K562 (cell line): ENCODE data around the gene LIMS2. TPM values are rescaled to one million over a fixed set of nuclear protein-coding genes. Genes with fewer than 3 reads are reported as not detected.

ENCODE experiments used
- ELF4 ChIP-seq: fragments of 450-650 bp; formaldehyde crosslinking; IDR thresholded peaks from 2 replicates; pipeline ENCODE4 v1.4.0; 2022; ENCODE audit warnings: missing genetic modification characterization
- FOSL1 ChIP-seq: fragments of 200-800 bp; sonication (Bioruptor generic); conservative IDR thresholded peaks from 2 replicates; pipeline ENCODE4 v1.6.1; 2016; ENCODE audit warnings: missing genetic modification characterization, missing compliant biosample characterization
- GATA2 ChIP-seq: sonication (generic); formaldehyde crosslinking; IDR thresholded peaks from 2 replicates; pipeline ENCODE4 v1.4.0; 2020; ENCODE audit warnings: mild to moderate bottlenecking, missing genetic modification reagents
- L3MBTL2 ChIP-seq: fragments of 450-650 bp; IDR thresholded peaks from 2 replicates; pipeline ENCODE4 v1.6.1; 2016; ENCODE audit warnings: mild to moderate bottlenecking, moderate library complexity
- MYBL2 ChIP-seq, 2 experiments: fragments of 450-650 bp in 1 of 2; sonication (generic) in 1 of 2; formaldehyde crosslinking in 1 of 2; IDR thresholded peaks; 2 replicates each; pipeline versions ENCODE4 v1.6.1 to v1.8.1; 2017 to 2022; ENCODE audit warnings: borderline replicate concordance in 1 of 2, inconsistent platforms in 1 of 2, low read depth in 1 of 2, mild to moderate bottlenecking in 1 of 2, missing genetic modification reagents in 1 of 2, moderate library complexity in 1 of 2
- POLR2A ChIP-seq: fragments of 450-650 bp; conservative IDR thresholded peaks from 2 replicates; pipeline ENCODE4 v1.6.1; 2016
- POU5F1 ChIP-seq: fragments of 150-350 bp; IDR thresholded peaks from 2 replicates; pipeline ENCODE4 v1.6.1; 2014; ENCODE audit warnings: borderline replicate concordance, low read length, low read depth, mild to moderate bottlenecking; ENCODE audit not compliant: partially characterized antibody
- PYGO2 ChIP-seq: fragments of 450-650 bp; IDR thresholded peaks from 2 replicates; pipeline ENCODE4 v1.6.1; 2016; ENCODE audit warnings: mild to moderate bottlenecking, missing genetic modification characterization, moderate library complexity, missing compliant biosample characterization
- RBM22 ChIP-seq: fragments of 200-400 bp; formaldehyde crosslinking; IDR thresholded peaks from 2 replicates; pipeline ENCODE4 v1.6.1; 2018; ENCODE audit warnings: low read length, low read depth; ENCODE audit not compliant: poor library complexity, severe bottlenecking
- SIN3A ChIP-seq, 2 experiments: fragments of 150-350 bp in 1 of 2; IDR thresholded peaks; 2 replicates each; pipeline ENCODE4 v1.6.1; 2011 to 2016; ENCODE audit warnings: borderline replicate concordance in 2 of 2, low read depth in 2 of 2, low read length in 2 of 2, mild to moderate bottlenecking in 2 of 2, moderate library complexity in 2 of 2; ENCODE audit not compliant: control insufficient read depth in 1 of 2
- SRSF1 ChIP-seq: fragments of 200-400 bp; formaldehyde crosslinking; IDR thresholded peaks from 2 replicates; pipeline ENCODE4 v1.6.1; 2017; ENCODE audit warnings: mild to moderate bottlenecking, low read depth, low read length, moderate library complexity
- THRAP3 ChIP-seq: fragments of 450-650 bp; IDR thresholded peaks from 2 replicates; pipeline ENCODE4 v1.6.1; 2016; ENCODE audit warnings: mild to moderate bottlenecking, inconsistent platforms, borderline replicate concordance
- YY1 ChIP-seq, 3 experiments: IDR thresholded peaks; 2 replicates each; pipeline ENCODE4 v1.6.1; 2011; ENCODE audit warnings: low read length in 2 of 3, mild to moderate bottlenecking in 2 of 3, moderate library complexity in 2 of 3, borderline replicate concordance in 1 of 3, control low read depth in 1 of 3, low read depth in 1 of 3; ENCODE audit not compliant: insufficient read depth in 3 of 3, insufficient replicate concordance in 2 of 3, control insufficient read depth in 1 of 3, insufficient read length in 1 of 3; ENCODE audit errors: extremely low read depth in 1 of 3
- ZNF699 ChIP-seq: fragments of 250-450 bp; sonication (Bioruptor Pico); IDR thresholded peaks from 2 replicates; pipeline ENCODE4 v1.8.0; 2021; ENCODE audit warnings: mild to moderate bottlenecking, moderate library complexity; ENCODE audit not compliant: insufficient replicate concordance
- polyA plus RNA-seq, 8 experiments: library from polyadenylated mRNA; depleted of rRNA in 4 of 8; stranded (reverse) in 5 of 8; unstranded in 3 of 8; fragments of >200 nt; fragmentation: Nextera tagmentation in 2 of 8; fragmentation: Illumina TruSeq in 1 of 8; extraction: Ambion mirVana in 2 of 8; extraction: Trizol in 1 of 8; gene quantifications; 2 replicates each; pipeline versions ENCODE4 v1.2.1 to v1.2.3, GENCODE V29; 2011 to 2014; ENCODE audit warnings: inconsistent platforms in 1 of 8, missing spikeins in 1 of 8
- total RNA-seq, 7 experiments: library from RNA; depleted of rRNA in 6 of 7; stranded (reverse); fragments of >200 nt in 6 of 7; fragmentation: Illumina TruSeq in 2 of 7; extraction: Trizol in 2 of 7; gene quantifications; 2 replicates each; pipeline versions ENCODE4 v1.2.1 to v1.2.3, GENCODE V29; 2011 to 2021; ENCODE audit warnings: low replicate concordance in 1 of 7
- TF ChIP-seq, protein P1 (sequence below): fragments of 450-650 bp; IDR thresholded peaks from 2 replicates; pipeline ENCODE4 v1.6.1; 2017; ENCODE audit warnings: antibody characterized with exemption, mild to moderate bottlenecking
- TF ChIP-seq, protein P2 (sequence below): fragments of 250-450 bp; sonication (Bioruptor Pico); IDR thresholded peaks from 2 replicates; pipeline ENCODE4 v1.8.0; 2022; ENCODE audit warnings: inconsistent platforms, mild to moderate bottlenecking, moderate library complexity, borderline replicate concordance
- TF ChIP-seq, protein P3 (sequence below): sonication (generic); formaldehyde crosslinking; IDR thresholded peaks from 2 replicates; pipeline ENCODE4 v1.8.1; 2022; ENCODE audit warnings: missing genetic modification reagents
- TF ChIP-seq, protein P4 (sequence below): fragments of 250-450 bp; sonication (Bioruptor Pico); IDR thresholded peaks from 2 replicates; pipeline ENCODE4 v1.4.0; 2020; ENCODE audit warnings: mild to moderate bottlenecking

The LIMS2 gene
- total and polyA plus RNA-seq, 9 of the 15 experiments (the other 6 are each of a cell fraction or from before 2014, with no cell fraction given), result 0.04 to 0.22 TPM; not detected in 7

DNA sequence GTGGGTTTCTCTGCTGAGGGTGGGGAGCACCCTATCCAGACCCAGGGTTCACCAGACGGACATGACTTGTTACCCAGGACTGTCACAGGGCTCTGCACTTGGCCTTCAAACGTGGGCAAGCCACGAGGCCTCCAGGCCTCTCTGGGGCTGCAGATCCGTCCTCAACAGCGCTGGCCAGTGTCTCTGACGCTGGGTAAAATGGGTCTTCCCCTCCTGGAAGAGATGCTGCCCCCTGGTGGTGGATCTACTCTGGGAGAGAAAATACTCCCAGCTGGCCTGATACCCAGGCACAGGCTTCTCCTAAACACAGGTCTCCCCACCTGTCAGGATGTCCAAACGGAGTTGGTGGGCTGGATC, 25.7 kb downstream of the LIMS2 start (continued):
- TF ChIP-seq, protein P1, sequence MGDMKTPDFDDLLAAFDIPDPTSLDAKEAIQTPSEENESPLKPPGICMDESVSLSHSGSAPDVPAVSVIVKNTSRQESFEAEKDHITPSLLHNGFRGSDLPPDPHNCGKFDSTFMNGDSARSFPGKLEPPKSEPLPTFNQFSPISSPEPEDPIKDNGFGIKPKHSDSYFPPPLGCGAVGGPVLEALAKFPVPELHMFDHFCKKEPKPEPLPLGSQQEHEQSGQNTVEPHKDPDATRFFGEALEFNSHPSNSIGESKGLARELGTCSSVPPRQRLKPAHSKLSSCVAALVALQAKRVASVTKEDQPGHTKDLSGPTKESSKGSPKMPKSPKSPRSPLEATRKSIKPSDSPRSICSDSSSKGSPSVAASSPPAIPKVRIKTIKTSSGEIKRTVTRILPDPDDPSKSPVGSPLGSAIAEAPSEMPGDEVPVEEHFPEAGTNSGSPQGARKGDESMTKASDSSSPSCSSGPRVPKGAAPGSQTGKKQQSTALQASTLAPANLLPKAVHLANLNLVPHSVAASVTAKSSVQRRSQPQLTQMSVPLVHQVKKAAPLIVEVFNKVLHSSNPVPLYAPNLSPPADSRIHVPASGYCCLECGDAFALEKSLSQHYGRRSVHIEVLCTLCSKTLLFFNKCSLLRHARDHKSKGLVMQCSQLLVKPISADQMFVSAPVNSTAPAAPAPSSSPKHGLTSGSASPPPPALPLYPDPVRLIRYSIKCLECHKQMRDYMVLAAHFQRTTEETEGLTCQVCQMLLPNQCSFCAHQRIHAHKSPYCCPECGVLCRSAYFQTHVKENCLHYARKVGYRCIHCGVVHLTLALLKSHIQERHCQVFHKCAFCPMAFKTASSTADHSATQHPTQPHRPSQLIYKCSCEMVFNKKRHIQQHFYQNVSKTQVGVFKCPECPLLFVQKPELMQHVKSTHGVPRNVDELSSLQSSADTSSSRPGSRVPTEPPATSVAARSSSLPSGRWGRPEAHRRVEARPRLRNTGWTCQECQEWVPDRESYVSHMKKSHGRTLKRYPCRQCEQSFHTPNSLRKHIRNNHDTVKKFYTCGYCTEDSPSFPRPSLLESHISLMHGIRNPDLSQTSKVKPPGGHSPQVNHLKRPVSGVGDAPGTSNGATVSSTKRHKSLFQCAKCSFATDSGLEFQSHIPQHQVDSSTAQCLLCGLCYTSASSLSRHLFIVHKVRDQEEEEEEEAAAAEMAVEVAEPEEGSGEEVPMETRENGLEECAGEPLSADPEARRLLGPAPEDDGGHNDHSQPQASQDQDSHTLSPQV, result no peak
- TF ChIP-seq, protein P2, sequence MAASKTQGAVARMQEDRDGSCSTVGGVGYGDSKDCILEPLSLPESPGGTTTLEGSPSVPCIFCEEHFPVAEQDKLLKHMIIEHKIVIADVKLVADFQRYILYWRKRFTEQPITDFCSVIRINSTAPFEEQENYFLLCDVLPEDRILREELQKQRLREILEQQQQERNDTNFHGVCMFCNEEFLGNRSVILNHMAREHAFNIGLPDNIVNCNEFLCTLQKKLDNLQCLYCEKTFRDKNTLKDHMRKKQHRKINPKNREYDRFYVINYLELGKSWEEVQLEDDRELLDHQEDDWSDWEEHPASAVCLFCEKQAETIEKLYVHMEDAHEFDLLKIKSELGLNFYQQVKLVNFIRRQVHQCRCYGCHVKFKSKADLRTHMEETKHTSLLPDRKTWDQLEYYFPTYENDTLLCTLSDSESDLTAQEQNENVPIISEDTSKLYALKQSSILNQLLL (CRISPR knock-in tag), result no peak
- TF ChIP-seq SIN3A (IDR thresholded peaks at IDR 0.05; ENCODE audit: borderline replicate concordance in 2 of 2, control insufficient read depth in 1 of 2, low read depth in 2 of 2, low read length in 2 of 2) (no peak), YY1 (IDR thresholded peaks at IDR 0.05; ENCODE audit: borderline replicate concordance in 1 of 3, control insufficient read depth in 1 of 3, extremely low read depth in 1 of 3, insufficient read depth in 3 of 3, insufficient read length in 1 of 3, insufficient replicate concordance in 2 of 3, low read depth in 1 of 3, low read length in 2 of 3) (peak in 1 of 3 experiments; percentile 44), RBM22 (no peak), GATA2 (CRISPR knock-in tag) (no peak), PYGO2 (no peak), THRAP3 (no peak), L3MBTL2 (peak; percentile 87), POU5F1 (no peak), POLR2A (no peak), MYBL2 (IDR thresholded peaks at IDR 0.05; ENCODE audit: low read depth) (no peak), MYBL2 (CRISPR knock-in tag; IDR thresholded peaks at IDR 0.05; ENCODE audit: borderline replicate concordance) (no peak), ELF4 (no peak), SRSF1 (no peak), ZNF699 (no peak), FOSL1 (no peak)
- TF ChIP-seq, protein P3, sequence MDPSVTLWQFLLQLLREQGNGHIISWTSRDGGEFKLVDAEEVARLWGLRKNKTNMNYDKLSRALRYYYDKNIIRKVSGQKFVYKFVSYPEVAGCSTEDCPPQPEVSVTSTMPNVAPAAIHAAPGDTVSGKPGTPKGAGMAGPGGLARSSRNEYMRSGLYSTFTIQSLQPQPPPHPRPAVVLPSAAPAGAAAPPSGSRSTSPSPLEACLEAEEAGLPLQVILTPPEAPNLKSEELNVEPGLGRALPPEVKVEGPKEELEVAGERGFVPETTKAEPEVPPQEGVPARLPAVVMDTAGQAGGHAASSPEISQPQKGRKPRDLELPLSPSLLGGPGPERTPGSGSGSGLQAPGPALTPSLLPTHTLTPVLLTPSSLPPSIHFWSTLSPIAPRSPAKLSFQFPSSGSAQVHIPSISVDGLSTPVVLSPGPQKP (CRISPR knock-in tag), result no peak
- TF ChIP-seq, protein P4, sequence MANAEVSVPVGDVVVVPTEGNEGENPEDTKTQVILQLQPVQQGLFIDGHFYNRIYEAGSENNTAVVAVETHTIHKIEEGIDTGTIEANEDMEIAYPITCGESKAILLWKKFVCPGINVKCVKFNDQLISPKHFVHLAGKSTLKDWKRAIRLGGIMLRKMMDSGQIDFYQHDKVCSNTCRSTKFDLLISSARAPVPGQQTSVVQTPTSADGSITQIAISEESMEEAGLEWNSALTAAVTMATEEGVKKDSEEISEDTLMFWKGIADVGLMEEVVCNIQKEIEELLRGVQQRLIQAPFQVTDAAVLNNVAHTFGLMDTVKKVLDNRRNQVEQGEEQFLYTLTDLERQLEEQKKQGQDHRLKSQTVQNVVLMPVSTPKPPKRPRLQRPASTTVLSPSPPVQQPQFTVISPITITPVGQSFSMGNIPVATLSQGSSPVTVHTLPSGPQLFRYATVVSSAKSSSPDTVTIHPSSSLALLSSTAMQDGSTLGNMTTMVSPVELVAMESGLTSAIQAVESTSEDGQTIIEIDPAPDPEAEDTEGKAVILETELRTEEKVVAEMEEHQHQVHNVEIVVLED (CRISPR knock-in tag), result no peak
